GM23248 (cell line): ENCODE measurements around the gene SF3B2. TPM values are rescaled to one million over a fixed set of nuclear protein-coding genes. Genes with fewer than 3 reads are reported as not detected.
A peak's percentile ranks its signal among the peaks of the same experiment; 100 is the strongest.

Source experiments
- DNase-seq: peaks from one replicate; pipeline ENCODE4 v3.0.0-alpha.2; 2015
- H2AFZ ChIP-seq: fragments of 200-600 bp; sonication (generic); 2 replicates; pipeline ENCODE4 v1.6.1; 2016; ENCODE audit warnings: antibody characterized with exemption
- H3F3A ChIP-seq: fragments of 200-600 bp; sonication (generic); 2 replicates; pipeline ENCODE4 v1.6.1; 2016; ENCODE audit warnings: mild to moderate bottlenecking, antibody characterized with exemption, mixed run types; ENCODE audit not compliant: insufficient read depth
- H3K27ac ChIP-seq: fragments of 200-600 bp; sonication (generic); 2 replicates; pipeline ENCODE4 v1.5.1; 2016; ENCODE audit warnings: mild to moderate bottlenecking
- H3K27me3 ChIP-seq: fragments of 200-600 bp; sonication (generic); replicated peaks from 2 replicates; pipeline ENCODE4 v1.6.1; 2016; ENCODE audit warnings: mild to moderate bottlenecking; ENCODE audit not compliant: insufficient read depth
- H3K36me3 ChIP-seq: fragments of 200-600 bp; sonication (generic); 2 replicates; pipeline ENCODE4 v1.6.1; 2016; ENCODE audit warnings: low read depth, mild to moderate bottlenecking
- H3K4me1 ChIP-seq: fragments of 200-600 bp; sonication (generic); 2 replicates; pipeline ENCODE4 v1.6.1; 2016; ENCODE audit warnings: mild to moderate bottlenecking; ENCODE audit not compliant: insufficient read depth
- H3K4me2 ChIP-seq: fragments of 200-600 bp; sonication (generic); one replicate; pipeline ENCODE4 v1.6.1; 2016; ENCODE audit warnings: mild to moderate bottlenecking; ENCODE audit not compliant: unreplicated experiment
- H3K4me3 ChIP-seq: fragments of 200-600 bp; sonication (generic); 2 replicates; pipeline ENCODE4 v1.5.1; 2016; ENCODE audit warnings: mild to moderate bottlenecking
- H3K79me2 ChIP-seq: fragments of 200-600 bp; sonication (generic); 2 replicates; pipeline ENCODE4 v1.6.1; 2016; ENCODE audit warnings: mild to moderate bottlenecking; ENCODE audit not compliant: insufficient read depth
- H3K9ac ChIP-seq: fragments of 200-600 bp; sonication (generic); 2 replicates; pipeline ENCODE4 v1.6.1; 2016; ENCODE audit warnings: mild to moderate bottlenecking
- H3K9me2 ChIP-seq: fragments of 200-600 bp; sonication (generic); 2 replicates; pipeline ENCODE4 v1.6.1; 2016; ENCODE audit warnings: mixed run types, mild to moderate bottlenecking, moderate library complexity; ENCODE audit not compliant: insufficient read depth
- H3K9me3 ChIP-seq: fragments of 200-600 bp; sonication (generic); one replicate; pipeline ENCODE4 v1.6.1; 2017; ENCODE audit warnings: low read depth
- H4K20me1 ChIP-seq: fragments of 200-600 bp; sonication (generic); 2 replicates; pipeline ENCODE4 v1.6.0; 2016; ENCODE audit not compliant: insufficient read depth
- EZH2 ChIP-seq: fragments of 200-600 bp; sonication (generic); IDR thresholded peaks from 2 replicates; pipeline ENCODE4 v1.6.1; 2018; ENCODE audit warnings: antibody characterized with exemption, mild to moderate bottlenecking; ENCODE audit not compliant: insufficient read depth, poor library complexity, severe bottlenecking
- EZH2phosphoT487 ChIP-seq: fragments of 200-600 bp; sonication (generic); IDR thresholded peaks from 2 replicates; pipeline ENCODE4 v1.6.1; 2018; ENCODE audit warnings: antibody characterized with exemption, moderate library complexity, mild to moderate bottlenecking, low read depth; ENCODE audit not compliant: insufficient read depth
- WGBS, 2 experiments: methylation state at CpG; one replicate each; pipeline ENCODE4 v1.1.6; 2015 to 2017; ENCODE audit warnings: low lambda C conversion rate in 2 of 2, low coverage in 1 of 2; ENCODE audit errors: missing lambda C conversion rate in 2 of 2; 5-methylcytosine and 5-hydroxymethylcytosine counted together
- in situ Hi-C: fragments of 300-500 bp; cut with MboI; formaldehyde crosslinking; loops from 2 replicates; pipeline ENCODE4 v1.15.0; 2020
- polyA plus RNA-seq: library from polyadenylated mRNA; unstranded; fragments of >200 nt; fragmentation: Nextera tagmentation; extraction: Ambion mirVana; gene quantifications from 2 replicates; pipeline ENCODE4 v1.2.1, GENCODE V29; 2016
- total RNA-seq: library from RNA; depleted of rRNA; stranded (reverse); fragments of >200 nt; shearing (Covaris generic); gene quantifications from 2 replicates; pipeline ENCODE4 v1.2.3, GENCODE V29; 2014

Gene SF3B2
- total and polyA plus RNA-seq, 2 experiments from 2014 or later: 117 to 152 TPM

GRCh38 chr11:66044757-66045156, 7.4 kb upstream of the SF3B2 start:
- no peak for DNase-seq
- Histone ChIP-seq H3K27ac (no peak overlapping the region), H3K4me3 (no peak overlapping the region), H3K4me2 (no peak overlapping the region), H2AFZ (no peak overlapping the region), H3F3A (no peaks in the 10 kb centered on the region), H3K9me3 (no peaks in the 10 kb centered on the region), H3K27me3 (no peaks in the 10 kb centered on the region), H4K20me1 (no peaks in the 10 kb centered on the region), H3K4me1 (no peaks in the 10 kb centered on the region), H3K9me2 (no peaks in the 10 kb centered on the region), H3K36me3 (no peaks in the 10 kb centered on the region), H3K9ac (no peak overlapping the region), H3K79me2 (no peaks in the 10 kb centered on the region)
- in situ Hi-C loops: no loop called here
- no peak for TF ChIP-seq EZH2
- TF ChIP-seq EZH2phosphoT487: no peak
- WGBS, 2 experiments: 53 to 62% methylated on average over 6 of the region's 6 CpGs

GRCh38 chr11:66045177-66045639, 7.0 kb upstream of the SF3B2 start:
- Histone ChIP-seq H3K4me1 (no peaks in the 10 kb centered on the region), H3K9me2 (no peaks in the 10 kb centered on the region), H3K9me3 (no peaks in the 10 kb centered on the region), H3K27ac (no peak overlapping the region), H2AFZ (no peak overlapping the region), H3K79me2 (no peaks in the 10 kb centered on the region), H3K36me3 (no peaks in the 10 kb centered on the region), H4K20me1 (no peaks in the 10 kb centered on the region), H3K9ac (no peak overlapping the region), H3K4me3 (no peak overlapping the region), H3K27me3 (no peaks in the 10 kb centered on the region), H3K4me2 (no peak overlapping the region), H3F3A (no peaks in the 10 kb centered on the region)
- 15 to 17% methylated on average over 11 of the region's 11 CpGs for WGBS, 2 experiments
- DNase-seq: peak; percentile 88
- in situ Hi-C loops: no loop called here
- TF ChIP-seq EZH2phosphoT487: no peak
- TF ChIP-seq EZH2: no peak

- no peak overlapping the region for H3K4me3 ChIP-seq
- H3K27ac ChIP-seq: no peak overlapping the region
- H3K9ac ChIP-seq: no peak overlapping the region
- in situ Hi-C loops: no loop called here
- no peak for TF ChIP-seq EZH2
- no peak for TF ChIP-seq EZH2phosphoT487
- H3F3A ChIP-seq: peaks cover 10% of the 10 kb centered on the region; the same call in 1 of the 2 replicates
- no peak overlapping the region for H3K4me2 ChIP-seq
- peaks cover 7% of the 10 kb centered on the region for H3K4me1 ChIP-seq
- no peaks in the 10 kb centered on the region for H4K20me1 ChIP-seq
- H3K36me3 ChIP-seq: no peaks in the 10 kb centered on the region
- H3K79me2 ChIP-seq: no peaks in the 10 kb centered on the region
- no peaks in the 10 kb centered on the region for H3K9me3 ChIP-seq
- 92 to 97% methylated on average over 3 of the region's 3 CpGs for WGBS, 2 experiments
- DNase-seq: no peak
- no peaks in the 10 kb centered on the region for H3K9me2 ChIP-seq
- no peak overlapping the region for H2AFZ ChIP-seq
- H3K27me3 ChIP-seq: no peaks in the 10 kb centered on the region
These were observed 5.3 kb upstream of the SF3B2 start for GRCh38 chr11:66046901-66047300.

- Histone ChIP-seq H3K36me3 (no peaks in the 10 kb centered on the region), H3K9me3 (no peaks in the 10 kb centered on the region), H2AFZ (no peak overlapping the region), H3K27ac (no peak overlapping the region), H3K27me3 (no peaks in the 10 kb centered on the region), H3K4me1 (peaks cover 7% of the 10 kb centered on the region), H3K9ac (no peak overlapping the region), H3K4me3 (no peak overlapping the region), H4K20me1 (no peaks in the 10 kb centered on the region), H3K9me2 (no peaks in the 10 kb centered on the region), H3K79me2 (peaks cover 6% of the 10 kb centered on the region), H3K4me2 (no peak overlapping the region), H3F3A (peaks cover 10% of the 10 kb centered on the region; the same call in 1 of the 2 replicates)
- DNase-seq: no peak
- TF ChIP-seq EZH2phosphoT487 (no peak), EZH2 (no peak)
- WGBS, 2 experiments: 72 to 83% methylated on average over 11 of the region's 11 CpGs
- in situ Hi-C loops: no loop called here
These were observed 4.4 kb upstream of the SF3B2 start for GRCh38 chr11:66047541-66048365.
